Middle frontal gyrus (tissue), 1 donor: ENCODE data around the gene PNMA1.

Experiments used
- DNase-seq: peaks from one replicate; pipeline ENCODE4 v3.0.0-alpha.2; 2015; ENCODE audit warnings: low spot score; ENCODE audit errors: extremely low spot score

The PNMA1 gene

GRCh38 chr14:73750531-73750901, 36.3 kb upstream of the PNMA1 start:
- DNase-seq = no peak

GRCh38 chr14:73749706-73750530, 35.7 kb upstream of the PNMA1 start:
- DNase-seq = no peak

GRCh38 chr14:73748858-73749357, 34.7 kb upstream of the PNMA1 start:
- no peak for DNase-seq

- DNase-seq = no peak
These were observed 33.4 kb upstream of the PNMA1 start for GRCh38 chr14:73747379-73748211.

- no peak for DNase-seq
These were observed 32.6 kb upstream of the PNMA1 start for GRCh38 chr14:73746520-73747378.

- no peak for DNase-seq
These were observed 31.7 kb upstream of the PNMA1 start for GRCh38 chr14:73745571-73746519.

GRCh38 chr14:73744874-73745529, 30.8 kb upstream of the PNMA1 start:
- no peak for DNase-seq

- DNase-seq = no peak
These were observed 30.1 kb upstream of the PNMA1 start for GRCh38 chr14:73744175-73744867.

GRCh38 chr14:73743431-73743931, 29.3 kb upstream of the PNMA1 start:
- DNase-seq = no peak

GRCh38 chr14:73742520-73743238, 28.5 kb upstream of the PNMA1 start:
- no peak for DNase-seq

- DNase-seq = no peak
These were observed 27.8 kb upstream of the PNMA1 start for GRCh38 chr14:73741876-73742519.

- DNase-seq = no peak
These were observed 27.2 kb upstream of the PNMA1 start for GRCh38 chr14:73741386-73741875.

GRCh38 chr14:73740618-73741326, 26.6 kb upstream of the PNMA1 start:
- DNase-seq = no peak

GRCh38 chr14:73739899-73740617, 25.9 kb upstream of the PNMA1 start:
- no peak for DNase-seq

GRCh38 chr14:73739174-73739898, 25.2 kb upstream of the PNMA1 start:
- no peak for DNase-seq
